SK-N-SH treated with all-trans-retinoic acid at 6 μM for 48 hours (cell line): ENCODE results near the gene ADAMTSL3.

Experiments used
- ATAC-seq: fragments of 200-7000 bp; cut with Tn5 transposase; 3 replicates; pipeline ENCODE4 v1.9.1; 2020; ENCODE audit warnings: mild to moderate bottlenecking, moderate library complexity
- CSDC2 ChIP-seq: fragments of 250-450 bp; sonication (Bioruptor Pico); IDR thresholded peaks from 2 replicates; pipeline ENCODE4 v1.5.0; 2020; ENCODE audit warnings: mild to moderate bottlenecking, moderate library complexity
- CSRNP3 ChIP-seq: fragments of 250-450 bp; sonication (Bioruptor Pico); IDR thresholded peaks from 2 replicates; pipeline ENCODE4 v1.5.1; 2021; ENCODE audit warnings: mild to moderate bottlenecking, moderate library complexity
- ESRRG ChIP-seq: fragments of 250-450 bp; sonication (Bioruptor Pico); IDR thresholded peaks from 2 replicates; pipeline ENCODE4 v1.6.1; 2021; ENCODE audit warnings: mild to moderate bottlenecking
- GLIS3 ChIP-seq: fragments of 250-450 bp; sonication (Bioruptor Pico); IDR thresholded peaks from 2 replicates; pipeline ENCODE4 v1.5.0; 2020; ENCODE audit warnings: mild to moderate bottlenecking, moderate library complexity
- PATZ1 ChIP-seq: fragments of 250-450 bp; sonication (Bioruptor Pico); IDR thresholded peaks from 2 replicates; pipeline ENCODE4 v1.8.0; 2020; ENCODE audit warnings: mild to moderate bottlenecking, moderate library complexity, borderline replicate concordance
- POU6F1 ChIP-seq: fragments of 250-450 bp; sonication (Bioruptor Pico); IDR thresholded peaks from 2 replicates; pipeline ENCODE4 v1.8.0; 2021; ENCODE audit warnings: low read depth, mild to moderate bottlenecking, moderate library complexity, borderline replicate concordance
- PPARA ChIP-seq: fragments of 250-450 bp; sonication (Bioruptor Pico); IDR thresholded peaks from 2 replicates; pipeline ENCODE4 v1.5.0; 2020; ENCODE audit warnings: mild to moderate bottlenecking, borderline replicate concordance
- RARB ChIP-seq: fragments of 250-450 bp; sonication (Bioruptor Pico); IDR thresholded peaks from 2 replicates; pipeline ENCODE4 v1.8.0; 2021; ENCODE audit warnings: mild to moderate bottlenecking, moderate library complexity
- SNAI2 ChIP-seq: fragments of 250-450 bp; sonication (Bioruptor Pico); IDR thresholded peaks from 2 replicates; pipeline ENCODE4 v1.5.0; 2020; ENCODE audit warnings: mild to moderate bottlenecking, moderate library complexity
- TCF4 ChIP-seq: fragments of 250-450 bp; sonication (Bioruptor Pico); IDR thresholded peaks from 2 replicates; pipeline ENCODE4 v1.8.0; 2021; ENCODE audit warnings: mild to moderate bottlenecking, moderate library complexity, borderline replicate concordance
- TOX ChIP-seq: fragments of 250-450 bp; sonication (Bioruptor Pico); IDR thresholded peaks from 2 replicates; pipeline ENCODE4 v1.8.0; 2021; ENCODE audit warnings: mild to moderate bottlenecking, moderate library complexity, borderline replicate concordance
- ZC3H10 ChIP-seq: fragments of 250-450 bp; sonication (Bioruptor Pico); IDR thresholded peaks from 2 replicates; pipeline ENCODE4 v1.5.1; 2021; ENCODE audit warnings: mild to moderate bottlenecking, moderate library complexity
- ZFP3 ChIP-seq: fragments of 250-450 bp; sonication (Bioruptor Pico); IDR thresholded peaks from 2 replicates; pipeline ENCODE4 v1.5.0; 2020; ENCODE audit warnings: mild to moderate bottlenecking, moderate library complexity
- ZFP30 ChIP-seq: fragments of 450-650 bp; formaldehyde crosslinking; IDR thresholded peaks from 2 replicates; pipeline ENCODE4 v1.5.0; 2022; ENCODE audit warnings: mild to moderate bottlenecking, moderate library complexity
- ZNF565 ChIP-seq: fragments of 450-650 bp; formaldehyde crosslinking; conservative IDR thresholded peaks from 2 replicates; pipeline ENCODE4 v1.5.0; 2020; ENCODE audit warnings: low read depth, mild to moderate bottlenecking, moderate library complexity
- ZNF70 ChIP-seq: fragments of 450-650 bp; formaldehyde crosslinking; IDR thresholded peaks from 2 replicates; pipeline ENCODE4 v1.5.0; 2020; ENCODE audit warnings: mild to moderate bottlenecking, moderate library complexity
- ZNF8 ChIP-seq: fragments of 450-650 bp; formaldehyde crosslinking; IDR thresholded peaks from 2 replicates; pipeline ENCODE4 v1.5.0; 2020; ENCODE audit warnings: mild to moderate bottlenecking, moderate library complexity
- TF ChIP-seq, protein P1 (sequence below): fragments of 250-450 bp; sonication (Bioruptor Pico); IDR thresholded peaks from 2 replicates; pipeline ENCODE4 v1.5.0; 2020; ENCODE audit warnings: mild to moderate bottlenecking, moderate library complexity

The ADAMTSL3 gene

GRCh38 chr15:83887404-83887803, 233.5 kb downstream of the ADAMTSL3 start:
- no peak for TF ChIP-seq CSRNP3 (CRISPR knock-in tag)
- no peak for TF ChIP-seq TOX (CRISPR knock-in tag)
- TF ChIP-seq ZNF8 (CRISPR knock-in tag) = no peak
- TF ChIP-seq CSDC2 (CRISPR knock-in tag) = no peak
- no peak for TF ChIP-seq POU6F1 (CRISPR knock-in tag)
- TF ChIP-seq PATZ1 (CRISPR knock-in tag) = no peak
- TF ChIP-seq GLIS3 = no peak
- no peak for TF ChIP-seq TCF4 (CRISPR knock-in tag)
- TF ChIP-seq, protein P1, sequence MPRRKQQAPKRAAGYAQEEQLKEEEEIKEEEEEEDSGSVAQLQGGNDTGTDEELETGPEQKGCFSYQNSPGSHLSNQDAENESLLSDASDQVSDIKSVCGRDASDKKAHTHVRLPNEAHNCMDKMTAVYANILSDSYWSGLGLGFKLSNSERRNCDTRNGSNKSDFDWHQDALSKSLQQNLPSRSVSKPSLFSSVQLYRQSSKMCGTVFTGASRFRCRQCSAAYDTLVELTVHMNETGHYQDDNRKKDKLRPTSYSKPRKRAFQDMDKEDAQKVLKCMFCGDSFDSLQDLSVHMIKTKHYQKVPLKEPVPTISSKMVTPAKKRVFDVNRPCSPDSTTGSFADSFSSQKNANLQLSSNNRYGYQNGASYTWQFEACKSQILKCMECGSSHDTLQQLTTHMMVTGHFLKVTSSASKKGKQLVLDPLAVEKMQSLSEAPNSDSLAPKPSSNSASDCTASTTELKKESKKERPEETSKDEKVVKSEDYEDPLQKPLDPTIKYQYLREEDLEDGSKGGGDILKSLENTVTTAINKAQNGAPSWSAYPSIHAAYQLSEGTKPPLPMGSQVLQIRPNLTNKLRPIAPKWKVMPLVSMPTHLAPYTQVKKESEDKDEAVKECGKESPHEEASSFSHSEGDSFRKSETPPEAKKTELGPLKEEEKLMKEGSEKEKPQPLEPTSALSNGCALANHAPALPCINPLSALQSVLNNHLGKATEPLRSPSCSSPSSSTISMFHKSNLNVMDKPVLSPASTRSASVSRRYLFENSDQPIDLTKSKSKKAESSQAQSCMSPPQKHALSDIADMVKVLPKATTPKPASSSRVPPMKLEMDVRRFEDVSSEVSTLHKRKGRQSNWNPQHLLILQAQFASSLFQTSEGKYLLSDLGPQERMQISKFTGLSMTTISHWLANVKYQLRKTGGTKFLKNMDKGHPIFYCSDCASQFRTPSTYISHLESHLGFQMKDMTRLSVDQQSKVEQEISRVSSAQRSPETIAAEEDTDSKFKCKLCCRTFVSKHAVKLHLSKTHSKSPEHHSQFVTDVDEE = no peak
- no peak for TF ChIP-seq ZNF565 (CRISPR knock-in tag)
- TF ChIP-seq SNAI2 (CRISPR knock-in tag) = no peak
- no peak for ATAC-seq

- ATAC-seq = no peak
- TF ChIP-seq SNAI2 (CRISPR knock-in tag) (no peak), CSRNP3 (CRISPR knock-in tag) (no peak), POU6F1 (CRISPR knock-in tag) (no peak), ZNF70 (CRISPR knock-in tag) (no peak), GLIS3 (no peak), TOX (CRISPR knock-in tag) (no peak), ZFP30 (CRISPR knock-in tag) (no peak), CSDC2 (CRISPR knock-in tag) (no peak), PPARA (no peak), ZNF8 (CRISPR knock-in tag) (no peak), RARB (no peak), ZFP3 (CRISPR knock-in tag) (no peak), ZC3H10 (CRISPR knock-in tag) (no peak), TCF4 (CRISPR knock-in tag) (no peak), ZNF565 (CRISPR knock-in tag) (no peak), ESRRG (CRISPR knock-in tag) (no peak), PATZ1 (CRISPR knock-in tag) (no peak)
- TF ChIP-seq, protein P1 = no peak
Observed at GRCh38 chr15:83887961-83888360, 234.0 kb downstream of the ADAMTSL3 start.
